Skeletal muscle satellite cell (primary cell): ENCODE measurements around the gene WBP2NL. TPM values are rescaled to one million over a fixed set of nuclear protein-coding genes. Genes with fewer than 3 reads are reported as not detected.
"Not testable (repeated sequence)": the region's sequence is repeated elsewhere in the genome, so short reads cannot be mapped to it uniquely, and the experiment has no call there.

Experiments used
- H3K27me3 ChIP-seq: 2 replicates; pipeline ENCODE4 v1.7.0; 2013; ENCODE audit warnings: low read length; ENCODE audit not compliant: control insufficient read depth, insufficient read depth
- H3K36me3 ChIP-seq: 2 replicates; pipeline ENCODE4 v1.7.0; 2013; ENCODE audit warnings: mild to moderate bottlenecking, control low read depth, low read length; ENCODE audit not compliant: insufficient read depth
- H3K4me1 ChIP-seq: 2 replicates; pipeline ENCODE4 v1.7.0; 2013; ENCODE audit warnings: low read length; ENCODE audit not compliant: control insufficient read depth, insufficient read depth
- H3K4me2 ChIP-seq: 2 replicates; pipeline ENCODE4 v1.7.0; 2013; ENCODE audit warnings: mild to moderate bottlenecking, low read length
- H3K4me3 ChIP-seq: 2 replicates; pipeline ENCODE4 v1.7.0; 2013; ENCODE audit warnings: low read length
- H3K9ac ChIP-seq: 2 replicates; pipeline ENCODE4 v1.7.0; 2013; ENCODE audit warnings: mild to moderate bottlenecking, low read depth, low read length, moderate library complexity
- H3K9me3 ChIP-seq: replicated peaks from 2 replicates; pipeline ENCODE4 v1.7.0; 2013; ENCODE audit warnings: mild to moderate bottlenecking, control low read depth, low read length
- total RNA-seq: library from RNA; depleted of rRNA; stranded (reverse); fragments of >200 nt; gene quantifications from 2 replicates; pipeline ENCODE4 v1.2.3, GENCODE V29; 2012; rRNA removed

The WBP2NL gene, protein sequence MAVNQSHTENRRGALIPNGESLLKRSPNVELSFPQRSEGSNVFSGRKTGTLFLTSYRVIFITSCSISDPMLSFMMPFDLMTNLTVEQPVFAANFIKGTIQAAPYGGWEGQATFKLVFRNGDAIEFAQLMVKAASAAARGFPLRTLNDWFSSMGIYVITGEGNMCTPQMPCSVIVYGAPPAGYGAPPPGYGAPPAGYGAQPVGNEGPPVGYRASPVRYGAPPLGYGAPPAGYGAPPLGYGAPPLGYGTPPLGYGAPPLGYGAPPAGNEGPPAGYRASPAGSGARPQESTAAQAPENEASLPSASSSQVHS
- not detected in 2 replicates for total RNA-seq

DNA sequence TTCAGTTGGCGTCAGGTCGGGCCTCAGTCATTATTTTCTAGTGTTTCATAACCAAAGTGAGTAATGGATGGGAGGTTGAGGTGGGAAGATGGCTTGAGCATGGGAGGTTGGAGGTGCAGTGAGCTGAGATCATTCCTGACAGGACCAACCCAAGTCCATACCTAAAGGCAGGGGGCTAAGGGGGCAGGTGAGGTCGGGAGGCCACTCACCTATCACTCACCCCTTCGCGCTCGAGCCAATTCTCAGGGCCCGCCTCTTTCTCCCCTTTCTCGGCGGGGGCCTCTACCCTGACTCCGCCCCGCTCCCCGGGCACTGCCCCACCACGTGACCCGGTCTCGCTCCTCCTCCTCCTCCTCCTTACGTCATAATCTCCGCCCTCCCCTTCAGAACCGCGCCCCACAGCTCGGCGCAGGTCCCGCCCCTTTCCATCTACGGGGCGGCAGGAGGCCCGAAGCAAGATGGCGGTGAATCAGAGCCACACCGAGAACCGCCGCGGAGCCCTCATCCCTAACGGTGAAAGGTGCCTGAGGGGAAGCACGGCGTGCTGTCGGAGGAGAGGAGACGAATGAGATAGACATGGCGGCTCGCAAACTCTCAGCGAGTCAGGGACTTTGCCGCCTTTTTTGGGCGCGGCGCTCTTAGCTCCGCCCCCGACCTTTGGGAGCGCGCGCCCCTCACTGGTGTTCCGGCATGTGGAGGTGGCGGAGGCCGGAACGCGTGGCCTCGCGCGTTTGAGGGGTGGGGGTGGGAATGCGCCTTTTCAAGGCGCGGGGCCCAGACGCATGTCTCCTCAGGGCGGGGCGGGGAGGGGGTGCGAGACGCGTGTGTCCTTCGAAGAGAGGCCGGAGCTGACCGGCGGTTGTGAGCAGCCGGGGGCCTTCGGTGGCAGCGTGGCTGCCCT is at the start of gene WBP2NL:
TSS of gene WBP2NL (plus strand) at position 428 of the 901 bp plus-strand sequence. CDS start at position 459, 31 bp downstream.
- Histone ChIP-seq H3K4me2 (peak within 1 kb of the TSS; percentile 80), H3K4me3 (peak within 1 kb of the TSS; percentile 71), H3K4me1 (peaks cover 4% of the 10 kb centered on the region), H3K9me3 (no peaks in the 10 kb centered on the region), H3K36me3 (no peaks in the 10 kb centered on the region), H3K9ac (peak within 1 kb of the TSS; percentile 65), H3K27me3 (peaks cover 48% of the 10 kb centered on the region)

DNA sequence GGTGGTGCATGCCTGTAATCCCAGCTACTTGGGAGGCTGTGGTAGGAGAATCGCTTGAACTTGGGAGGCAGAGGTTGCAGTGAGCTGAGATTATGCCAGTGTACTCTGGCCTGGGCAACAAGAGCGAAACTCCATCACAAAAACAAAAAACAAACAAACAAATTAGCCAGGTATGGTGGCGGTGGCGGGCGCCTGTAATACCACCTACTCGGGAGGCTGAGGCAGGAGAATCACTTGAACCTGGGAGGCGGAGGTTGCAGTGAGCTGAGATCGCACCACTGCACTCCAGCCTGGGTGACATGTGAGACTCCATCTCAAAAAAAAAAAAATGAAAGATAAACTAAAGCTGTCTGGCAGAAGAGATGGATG is 49.7 kb upstream of the WBP2NL start:
- H3K4me3 ChIP-seq, H3K36me3 ChIP-seq, H3K9me3 ChIP-seq, H3K27me3 ChIP-seq, H3K4me2 ChIP-seq, H3K9ac ChIP-seq: not testable (repeated sequence)
- peaks cover 16% of the 10 kb centered on the region for H3K4me1 ChIP-seq

- no peak overlapping the region for H3K4me3 ChIP-seq
- H3K4me2 ChIP-seq = no peak overlapping the region
- no peaks in the 10 kb centered on the region for H3K9me3 ChIP-seq
- peaks cover 7% of the 10 kb centered on the region for H3K27me3 ChIP-seq
- no peak overlapping the region for H3K9ac ChIP-seq
- H3K36me3 ChIP-seq = no peaks in the 10 kb centered on the region
- H3K4me1 ChIP-seq = peaks cover 16% of the 10 kb centered on the region
Measured at GRCh38 chr22:41949297-41949965, 49.2 kb upstream of the WBP2NL start.

GRCh38 chr22:41951898-41952474 is 46.6 kb upstream of the WBP2NL start, which contains the start of gene SMIM45:
TSS of gene SMIM45 (plus strand) at chr22:41952150.
- peaks cover 5% of the 10 kb centered on the region for H3K4me1 ChIP-seq
- H3K36me3 ChIP-seq = no peaks in the 10 kb centered on the region
- H3K27me3 ChIP-seq = peaks cover 7% of the 10 kb centered on the region
- no peak within 1 kb of the TSS for H3K9ac ChIP-seq
- no peak within 1 kb of the TSS for H3K4me3 ChIP-seq
- H3K9me3 ChIP-seq = no peaks in the 10 kb centered on the region
- no peak within 1 kb of the TSS for H3K4me2 ChIP-seq

GRCh38 chr22:41952713-41953112 is 45.9 kb upstream of the WBP2NL start:
- no peaks in the 10 kb centered on the region for H3K4me1 ChIP-seq
- no peak overlapping the region for H3K9ac ChIP-seq
- peaks cover 7% of the 10 kb centered on the region for H3K27me3 ChIP-seq
- H3K36me3 ChIP-seq = no peaks in the 10 kb centered on the region
- no peaks in the 10 kb centered on the region for H3K9me3 ChIP-seq
- no peak overlapping the region for H3K4me2 ChIP-seq
- no peak overlapping the region for H3K4me3 ChIP-seq

- Histone ChIP-seq H3K4me3 (no peak overlapping the region), H3K36me3 (no peaks in the 10 kb centered on the region), H3K9me3 (no peaks in the 10 kb centered on the region), H3K9ac (no peak overlapping the region), H3K27me3 (peaks cover 12% of the 10 kb centered on the region), H3K4me2 (no peak overlapping the region), H3K4me1 (no peaks in the 10 kb centered on the region)
Measured at GRCh38 chr22:41957941-41958556, 40.5 kb upstream of the WBP2NL start.

- H3K4me3 ChIP-seq = no peak overlapping the region
- H3K9ac ChIP-seq = no peak overlapping the region
- H3K4me2 ChIP-seq = no peak overlapping the region
- peaks cover 24% of the 10 kb centered on the region for H3K27me3 ChIP-seq
- H3K9me3 ChIP-seq = no peaks in the 10 kb centered on the region
- H3K36me3 ChIP-seq = no peaks in the 10 kb centered on the region
- no peaks in the 10 kb centered on the region for H3K4me1 ChIP-seq
Measured at GRCh38 chr22:41963453-41964111, 35.0 kb upstream of the WBP2NL start.

GRCh38 chr22:41964112-41964491 is 34.5 kb upstream of the WBP2NL start:
- no peaks in the 10 kb centered on the region for H3K36me3 ChIP-seq
- peaks cover 24% of the 10 kb centered on the region for H3K27me3 ChIP-seq
- H3K9ac ChIP-seq = no peak overlapping the region
- H3K9me3 ChIP-seq = no peaks in the 10 kb centered on the region
- H3K4me2 ChIP-seq = no peak overlapping the region
- H3K4me3 ChIP-seq = no peak overlapping the region
- H3K4me1 ChIP-seq = no peaks in the 10 kb centered on the region

DNA sequence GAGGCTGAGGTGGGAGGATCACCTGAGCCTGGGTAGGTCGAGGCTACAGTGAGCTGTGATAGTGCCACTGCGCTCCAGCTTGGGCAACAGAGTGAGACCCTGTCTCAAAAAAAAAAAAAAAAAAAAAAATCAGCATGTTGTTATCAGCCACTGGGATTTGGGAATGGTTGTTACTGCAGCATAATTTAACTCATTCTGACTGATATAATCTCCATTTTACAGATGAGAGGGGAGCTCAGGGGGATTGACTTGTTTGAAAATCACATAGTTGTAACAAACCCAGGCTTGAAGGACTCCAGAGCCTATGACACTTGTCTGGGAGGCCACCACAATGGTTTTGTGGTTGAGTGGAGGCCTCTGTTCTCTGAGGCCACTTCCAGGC is 32.4 kb upstream of the WBP2NL start:
- Histone ChIP-seq H3K4me3 (no peak overlapping the region), H3K27me3 (peaks cover 30% of the 10 kb centered on the region), H3K36me3 (no peaks in the 10 kb centered on the region), H3K9ac (no peak overlapping the region), H3K9me3 (no peaks in the 10 kb centered on the region), H3K4me2 (no peak overlapping the region), H3K4me1 (no peaks in the 10 kb centered on the region)

DNA sequence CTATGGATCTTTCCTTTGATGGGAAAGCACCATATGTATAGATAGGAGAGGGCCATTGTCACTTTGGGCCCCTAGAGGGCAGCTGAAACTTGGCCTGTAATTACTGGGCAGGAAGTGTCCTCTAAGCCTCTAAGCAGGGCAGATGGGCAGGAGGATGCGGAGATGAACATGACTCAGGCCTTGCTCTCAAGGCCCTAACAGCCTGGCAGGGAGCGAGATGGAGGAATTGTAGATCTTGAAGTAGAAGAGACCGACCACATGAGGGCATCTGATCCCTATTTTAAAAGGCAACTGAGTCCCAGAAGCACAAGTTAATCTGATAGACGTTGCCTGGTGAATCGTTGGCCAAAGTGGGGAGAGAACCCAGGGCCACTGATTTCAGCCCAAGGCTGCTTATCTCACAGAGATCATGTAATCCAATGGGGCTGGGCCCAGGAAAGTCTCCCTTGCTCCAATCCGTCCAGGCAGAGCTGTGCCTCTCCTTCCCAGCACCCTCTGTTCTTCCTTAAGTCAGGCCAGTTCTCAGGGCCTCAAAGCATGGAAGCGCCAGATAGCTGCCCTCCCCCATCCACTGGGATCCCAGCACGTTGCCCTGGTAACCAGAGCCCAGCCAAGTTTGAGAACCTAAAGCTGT is 31.9 kb upstream of the WBP2NL start:
- no peaks in the 10 kb centered on the region for H3K9me3 ChIP-seq
- H3K4me2 ChIP-seq = no peak overlapping the region
- no peaks in the 10 kb centered on the region for H3K36me3 ChIP-seq
- H3K4me1 ChIP-seq = no peaks in the 10 kb centered on the region
- no peak overlapping the region for H3K9ac ChIP-seq
- peaks cover 34% of the 10 kb centered on the region for H3K27me3 ChIP-seq
- H3K4me3 ChIP-seq = no peak overlapping the region
